ENCODE measurements around the gene SHC1.

The SHC1 gene, protein sequence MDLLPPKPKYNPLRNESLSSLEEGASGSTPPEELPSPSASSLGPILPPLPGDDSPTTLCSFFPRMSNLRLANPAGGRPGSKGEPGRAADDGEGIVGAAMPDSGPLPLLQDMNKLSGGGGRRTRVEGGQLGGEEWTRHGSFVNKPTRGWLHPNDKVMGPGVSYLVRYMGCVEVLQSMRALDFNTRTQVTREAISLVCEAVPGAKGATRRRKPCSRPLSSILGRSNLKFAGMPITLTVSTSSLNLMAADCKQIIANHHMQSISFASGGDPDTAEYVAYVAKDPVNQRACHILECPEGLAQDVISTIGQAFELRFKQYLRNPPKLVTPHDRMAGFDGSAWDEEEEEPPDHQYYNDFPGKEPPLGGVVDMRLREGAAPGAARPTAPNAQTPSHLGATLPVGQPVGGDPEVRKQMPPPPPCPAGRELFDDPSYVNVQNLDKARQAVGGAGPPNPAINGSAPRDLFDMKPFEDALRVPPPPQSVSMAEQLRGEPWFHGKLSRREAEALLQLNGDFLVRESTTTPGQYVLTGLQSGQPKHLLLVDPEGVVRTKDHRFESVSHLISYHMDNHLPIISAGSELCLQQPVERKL

DNA sequence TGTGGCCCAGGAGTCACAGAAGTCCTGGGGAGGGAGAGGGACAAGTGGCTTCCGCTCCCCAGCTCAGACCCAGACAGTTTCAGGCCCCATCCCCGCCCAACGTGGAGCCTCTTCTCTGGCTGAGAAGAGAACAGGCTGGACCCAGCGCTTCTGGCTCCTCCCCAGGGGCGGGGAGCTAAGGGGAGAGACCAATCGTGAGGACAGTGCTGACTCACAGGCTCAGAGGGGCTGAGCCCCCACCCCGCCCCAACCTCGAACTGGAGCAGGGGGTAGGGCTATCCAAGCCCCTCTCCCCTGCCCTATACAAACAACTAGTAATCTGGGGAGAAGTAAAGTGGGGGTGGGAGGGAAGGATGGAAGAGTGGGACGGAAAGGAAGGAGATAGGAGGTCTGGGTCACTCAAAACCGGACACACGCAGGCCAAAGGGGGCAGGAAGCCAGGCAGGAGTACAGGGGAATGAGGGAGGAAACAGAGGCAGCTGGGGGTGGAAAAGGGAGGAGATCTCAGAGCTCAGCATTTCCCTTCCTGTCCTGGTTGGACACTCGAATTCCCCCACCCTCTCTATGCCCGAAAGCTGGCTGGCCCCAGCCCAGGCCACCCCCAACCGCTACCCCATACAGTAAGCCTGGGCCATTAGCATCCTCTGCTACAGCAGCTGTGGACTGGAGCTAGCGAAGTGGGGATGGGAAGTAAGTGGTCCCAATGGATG lies at the start of gene SHC1:
Gene SHC1 (minus strand): TSS at position 117 of the 710 bp plus-strand sequence. CDS start 221 bp downstream, outside the sequence.
- DNase-seq: peak; percentile 47

DNA sequence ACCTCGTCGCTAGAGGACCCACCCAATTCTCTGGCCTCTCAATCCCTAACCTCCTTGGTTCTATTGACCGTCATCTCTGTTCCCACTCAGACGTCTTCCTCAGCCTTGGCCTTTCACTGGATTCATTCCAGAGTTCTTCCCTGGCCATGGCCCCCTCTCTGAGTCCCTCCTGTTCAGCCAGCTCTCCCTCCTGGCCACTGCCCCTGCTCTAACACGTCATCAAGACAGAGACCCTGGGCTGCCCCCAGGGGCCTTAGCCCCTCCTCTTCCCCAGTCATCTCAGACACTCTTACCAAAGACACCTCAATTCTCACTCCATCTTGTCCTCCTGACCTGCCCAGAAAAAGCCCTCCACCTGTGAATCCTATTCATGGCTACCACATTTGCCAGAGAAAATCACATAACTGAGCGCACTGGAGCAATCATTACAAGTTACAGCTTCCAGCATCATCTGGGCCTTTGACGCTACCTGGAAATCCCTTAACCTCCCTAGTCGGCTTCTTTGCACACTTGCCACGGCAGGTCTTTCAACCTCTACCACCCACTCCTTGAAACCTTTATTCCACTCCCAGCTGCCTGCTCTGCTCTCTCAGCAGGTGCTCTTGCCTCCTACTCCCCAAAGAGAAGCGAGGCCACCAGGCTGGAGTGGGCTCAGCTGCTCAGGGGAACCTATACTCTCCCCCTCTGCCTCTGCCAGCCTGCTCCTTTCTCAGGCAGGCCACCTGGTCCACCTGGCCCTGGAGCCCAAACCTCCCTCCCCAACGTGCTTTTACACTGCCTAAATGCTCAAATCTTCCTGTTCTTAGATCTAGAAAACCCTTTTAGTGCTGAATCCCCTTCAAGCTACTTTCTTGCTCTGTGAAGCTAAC lies 49.1 kb upstream of the SHC1 start:
- DNase-seq: no peak

DNA sequence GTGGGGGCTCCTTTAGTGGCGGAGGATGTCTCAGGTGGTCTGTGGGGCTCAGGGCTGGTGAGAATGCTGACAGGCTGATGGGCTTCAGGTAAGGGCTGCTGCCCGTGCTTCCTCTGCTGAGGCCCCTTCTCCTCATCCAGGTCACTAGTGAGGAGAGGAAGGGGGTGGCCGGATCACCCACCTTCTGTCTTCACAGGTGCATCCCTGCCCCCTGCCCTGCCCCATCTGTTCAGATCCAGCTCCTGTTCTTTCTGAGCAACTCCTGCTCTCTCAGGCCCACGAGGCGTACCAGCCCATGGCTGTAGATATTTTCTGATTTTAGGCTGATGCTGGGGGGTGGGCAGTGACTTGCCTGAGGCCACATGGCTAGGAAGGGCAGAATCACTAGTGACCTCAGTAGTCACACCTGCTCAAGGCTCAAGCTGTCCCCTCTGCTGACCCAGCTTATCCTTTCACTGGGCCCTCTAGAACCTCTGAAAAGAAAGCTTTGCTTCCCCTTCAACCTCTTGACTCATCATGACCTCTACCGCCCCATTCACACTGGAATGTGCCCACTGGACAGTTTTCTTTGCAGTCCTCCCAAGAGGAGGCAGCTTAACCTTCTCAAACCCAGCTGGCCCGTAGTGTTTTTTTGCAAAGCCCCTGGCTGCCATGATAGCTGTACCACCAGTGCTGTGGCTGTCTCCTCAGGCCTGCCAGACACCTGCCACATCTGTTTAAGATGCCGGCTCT lies 48.2 kb upstream of the SHC1 start:
- DNase-seq: no peak

DNA sequence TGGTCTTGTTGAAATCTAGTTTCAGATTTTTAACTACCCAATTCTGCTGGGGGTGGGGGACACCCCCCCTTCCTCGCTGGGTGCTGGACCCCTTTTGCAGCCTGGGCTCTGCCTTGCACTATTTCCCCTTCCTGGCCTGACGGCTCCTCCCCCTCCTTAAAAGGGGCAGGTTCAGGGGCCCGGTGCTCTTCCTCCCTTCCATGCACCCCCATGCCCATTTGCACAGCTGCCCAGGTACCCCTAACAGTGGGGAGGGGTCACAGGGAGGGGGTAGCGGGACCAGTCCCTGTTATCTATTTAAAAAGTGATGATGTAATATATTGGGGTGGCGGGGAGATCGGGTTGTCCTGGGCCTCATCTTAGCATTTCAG lies 47.4 kb upstream of the SHC1 start:
- DNase-seq: no peak

DNA sequence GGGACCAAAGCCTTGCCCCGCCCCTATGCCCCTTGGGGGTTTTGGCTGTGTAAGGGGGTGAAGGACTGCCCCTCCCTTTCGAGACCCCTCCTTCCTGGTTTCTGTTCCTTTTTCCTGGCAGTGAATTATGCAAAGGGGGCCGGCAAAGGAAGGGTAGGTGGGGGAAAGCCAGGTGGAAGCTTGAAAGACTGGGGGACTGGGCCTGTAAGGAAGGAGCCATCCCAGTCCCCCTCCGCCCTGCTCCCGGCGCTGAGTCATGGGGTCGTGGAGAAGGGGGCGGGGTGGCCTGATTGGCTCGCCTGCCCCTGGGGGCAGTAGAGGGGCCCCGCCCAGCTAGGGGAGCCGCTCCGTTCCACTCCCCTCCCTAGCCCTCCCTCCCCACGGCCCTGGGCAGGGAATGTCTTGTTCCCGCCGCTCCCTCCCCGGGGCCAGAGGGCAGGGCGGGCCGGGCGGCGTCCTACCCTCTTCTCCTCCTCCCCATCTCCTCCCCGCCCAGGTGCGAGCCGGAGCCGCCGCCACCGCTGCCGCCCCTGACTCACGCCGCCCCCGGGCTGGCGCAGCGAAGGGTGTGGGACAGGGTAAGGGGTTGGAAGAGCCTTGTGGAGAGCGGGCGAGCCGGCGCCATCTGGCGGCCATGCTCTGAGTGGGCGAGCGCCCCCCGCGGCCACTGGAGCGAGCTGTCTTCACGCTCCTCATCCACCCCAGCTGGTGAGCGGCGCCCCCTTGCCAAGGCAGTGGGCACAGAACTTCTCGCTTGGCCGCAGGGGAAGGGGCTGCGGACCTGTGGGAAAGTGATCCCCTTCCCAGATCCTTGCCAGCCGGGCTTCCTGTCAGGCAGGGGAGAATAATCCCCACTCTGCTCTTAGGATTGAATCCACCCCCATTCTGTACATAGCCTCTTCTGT lies 46.7 kb upstream of the SHC1 start:
- peak; percentile 91 for DNase-seq

DNA sequence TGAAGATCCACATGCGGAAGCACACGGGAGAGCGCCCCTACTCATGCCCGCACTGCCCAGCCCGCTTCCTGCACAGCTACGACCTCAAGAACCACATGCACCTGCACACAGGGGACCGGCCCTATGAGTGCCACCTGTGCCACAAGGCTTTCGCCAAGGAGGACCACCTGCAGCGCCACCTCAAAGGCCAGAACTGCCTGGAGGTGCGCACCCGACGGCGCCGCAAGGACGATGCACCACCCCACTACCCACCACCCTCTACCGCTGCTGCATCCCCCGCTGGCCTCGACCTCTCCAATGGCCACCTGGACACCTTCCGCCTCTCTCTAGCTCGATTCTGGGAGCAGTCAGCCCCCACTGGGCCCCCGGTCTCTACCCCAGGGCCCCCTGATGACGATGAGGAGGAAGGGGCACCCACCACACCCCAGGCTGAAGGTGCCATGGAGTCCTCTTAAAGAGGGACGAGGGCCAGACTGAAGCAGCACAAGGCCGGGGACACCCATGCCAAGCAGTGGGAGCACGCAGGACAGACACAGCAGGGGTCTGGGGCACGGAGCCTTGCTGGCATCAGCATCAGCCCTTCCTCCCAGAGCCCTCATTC lies 45.8 kb upstream of the SHC1 start:
- DNase-seq: no peak

DNA sequence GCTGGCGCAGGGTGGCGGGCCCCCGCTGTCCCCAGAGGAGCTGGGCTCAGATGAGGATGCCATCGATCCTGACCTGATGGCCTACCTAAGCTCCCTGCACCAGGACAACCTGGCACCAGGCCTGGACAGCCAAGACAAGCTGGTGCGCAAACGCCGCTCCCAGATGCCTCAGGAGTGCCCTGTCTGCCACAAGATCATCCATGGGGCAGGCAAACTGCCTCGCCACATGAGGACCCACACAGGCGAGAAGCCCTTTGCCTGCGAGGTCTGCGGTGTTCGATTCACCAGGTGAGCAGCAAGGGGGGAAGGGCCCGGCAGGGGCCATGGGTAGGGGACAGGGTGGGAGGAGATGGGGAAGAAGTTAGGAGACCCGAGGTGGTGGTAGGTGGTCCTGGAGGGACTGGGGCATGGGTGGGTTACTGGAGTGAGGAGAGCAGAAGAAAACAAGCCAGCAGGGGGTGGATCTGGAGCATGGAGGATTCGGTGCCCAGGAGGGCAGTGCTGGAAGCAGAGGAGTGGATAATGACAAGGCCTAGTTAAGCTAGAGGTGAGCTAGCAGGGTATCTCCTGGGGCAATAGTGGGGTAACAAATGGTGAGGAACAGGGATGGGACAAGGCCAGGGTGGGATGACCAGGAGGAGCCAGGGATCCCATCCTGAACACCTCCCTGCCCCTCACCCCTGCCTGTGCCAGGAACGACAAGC lies 45.1 kb upstream of the SHC1 start:
- no peak for DNase-seq

DNA sequence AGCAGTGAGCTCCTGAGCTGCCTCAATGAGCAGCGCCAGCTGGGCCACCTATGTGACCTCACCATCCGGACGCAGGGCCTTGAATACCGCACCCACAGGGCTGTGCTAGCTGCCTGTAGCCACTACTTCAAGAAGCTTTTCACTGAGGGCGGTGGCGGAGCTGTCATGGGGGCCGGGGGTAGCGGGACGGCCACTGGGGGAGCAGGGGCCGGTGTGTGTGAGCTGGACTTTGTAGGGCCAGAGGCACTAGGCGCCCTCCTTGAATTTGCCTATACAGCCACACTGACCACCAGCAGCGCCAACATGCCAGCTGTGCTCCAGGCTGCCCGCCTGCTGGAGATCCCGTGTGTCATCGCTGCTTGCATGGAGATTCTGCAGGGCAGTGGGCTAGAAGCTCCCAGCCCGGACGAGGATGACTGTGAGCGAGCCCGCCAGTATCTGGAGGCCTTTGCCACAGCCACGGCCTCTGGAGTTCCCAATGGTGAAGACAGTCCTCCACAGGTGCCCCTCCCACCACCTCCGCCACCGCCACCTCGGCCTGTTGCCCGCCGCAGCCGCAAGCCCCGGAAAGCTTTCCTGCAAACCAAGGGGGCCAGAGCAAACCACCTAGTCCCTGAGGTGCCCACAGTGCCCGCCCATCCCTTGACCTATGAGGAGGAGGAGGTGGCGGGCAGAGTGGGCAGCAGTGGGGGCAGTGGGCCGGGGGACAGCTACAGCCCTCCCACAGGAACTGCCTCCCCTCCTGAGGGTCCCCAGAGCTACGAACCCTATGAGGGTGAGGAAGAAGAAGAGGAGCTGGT lies 44.4 kb upstream of the SHC1 start:
- no peak for DNase-seq

DNA sequence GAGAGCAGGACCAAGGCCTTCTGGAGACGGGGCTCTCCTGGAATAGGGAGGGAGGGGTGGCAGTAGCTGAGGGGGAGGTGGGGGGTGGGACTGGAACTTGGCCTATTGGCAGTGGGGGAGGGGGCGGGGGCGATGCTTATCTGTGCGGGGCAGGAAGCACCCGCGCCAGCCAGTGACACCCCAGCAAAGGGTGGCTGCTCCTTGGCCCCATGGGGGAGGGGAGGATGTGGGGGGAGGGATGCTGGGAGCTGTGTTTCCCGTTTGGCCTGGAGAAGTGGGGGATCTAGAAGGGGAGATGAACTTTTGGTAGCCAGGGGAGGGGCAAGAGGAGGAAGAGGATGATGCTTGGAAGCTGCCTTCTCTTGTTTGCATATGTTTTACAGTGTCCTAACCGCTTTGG lies 43.1 kb upstream of the SHC1 start:
- peak; percentile 30 for DNase-seq

DNA sequence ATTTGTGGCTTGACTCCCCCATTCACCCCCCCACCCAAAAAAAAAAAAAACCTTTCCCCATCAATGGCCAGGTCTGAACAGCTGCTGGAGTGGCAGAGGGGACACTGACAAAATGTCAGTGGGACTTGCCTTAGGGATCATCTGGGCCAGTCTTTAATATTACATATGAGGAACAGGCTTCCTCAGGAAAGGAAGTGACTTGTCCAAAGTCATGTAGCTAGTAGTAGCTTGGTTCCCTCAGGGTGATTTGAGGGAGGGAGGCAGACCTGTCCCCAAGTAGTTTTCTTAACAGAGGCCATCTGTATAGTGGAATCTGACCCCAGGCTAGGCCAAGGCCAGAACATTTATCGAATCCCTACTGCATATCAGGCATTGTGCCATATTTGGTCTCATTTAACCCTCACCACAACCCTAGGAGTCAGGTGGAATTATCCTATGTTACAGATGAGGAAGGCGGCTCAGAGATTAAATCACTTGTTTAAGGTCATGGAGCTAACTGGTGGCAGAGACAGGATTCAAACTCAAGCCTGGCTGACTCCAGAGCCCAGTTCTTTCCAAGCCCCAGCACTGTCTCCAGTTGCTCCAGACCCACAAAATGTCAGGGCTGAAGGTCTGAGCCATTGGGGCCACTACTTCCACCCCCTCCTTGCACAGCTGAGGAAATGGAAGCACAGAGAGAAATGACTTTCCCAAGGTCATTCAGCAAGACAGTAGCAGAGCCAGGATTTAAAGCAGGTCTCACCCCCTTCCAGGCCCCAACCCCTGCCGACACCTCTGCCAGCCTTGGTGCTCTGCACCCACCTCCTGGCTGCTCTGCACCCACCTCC lies 42.4 kb upstream of the SHC1 start:
- peak; percentile 15 for DNase-seq

DNA sequence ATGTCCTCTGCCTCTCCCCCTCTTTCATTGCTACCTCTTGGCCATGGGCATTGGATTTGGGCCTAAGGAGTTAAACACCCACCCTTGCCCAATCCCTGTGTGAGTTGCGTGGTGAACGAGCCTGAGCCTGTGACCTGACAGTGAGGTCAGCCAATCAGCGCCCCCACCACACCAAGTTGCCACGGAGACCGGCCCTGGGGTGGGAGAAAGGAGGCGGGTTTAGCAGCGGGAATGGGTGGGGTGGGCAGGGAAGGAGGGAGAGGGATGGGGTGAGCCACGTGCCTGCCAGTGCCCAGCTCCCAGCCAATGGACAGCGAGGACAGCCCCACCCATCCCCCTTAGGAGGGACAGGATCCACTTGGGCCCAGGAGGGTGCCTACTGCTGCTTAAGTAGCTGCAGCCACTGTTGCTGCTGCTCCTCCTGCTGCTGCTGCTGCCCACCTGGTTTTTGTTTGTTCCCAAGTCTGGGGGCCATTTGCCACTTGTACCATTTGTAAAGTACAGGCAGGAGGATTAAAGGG lies 41.5 kb upstream of the SHC1 start:
- DNase-seq: peak; percentile 38

DNA sequence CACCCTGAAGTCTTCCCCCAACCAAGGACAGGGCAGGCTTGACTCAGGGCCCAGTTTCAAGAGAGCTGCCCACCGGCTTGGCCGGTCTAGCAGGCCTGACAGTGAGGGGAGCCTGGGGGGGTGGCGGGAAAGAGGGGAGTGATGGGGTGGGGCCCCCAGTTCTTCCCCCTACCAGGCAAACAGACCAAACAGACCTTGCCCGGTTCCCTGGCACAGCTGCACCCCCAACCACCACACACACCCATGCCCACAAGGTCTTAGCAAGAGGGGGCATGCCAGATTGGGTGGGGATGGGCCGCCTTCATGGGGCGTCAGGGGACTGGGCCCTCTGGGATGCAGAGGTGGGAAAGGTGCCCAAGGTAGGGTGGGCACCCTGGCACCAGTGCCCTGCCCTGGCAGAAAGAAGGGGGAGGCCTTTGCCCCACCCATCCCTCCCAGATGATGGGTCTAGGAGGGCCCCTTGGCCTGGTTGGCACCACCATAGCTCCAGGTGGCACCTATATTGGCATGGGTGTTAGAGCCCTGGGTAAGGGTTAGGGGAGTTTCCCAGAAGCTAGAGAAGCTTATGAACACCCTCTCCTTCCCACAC lies 41.0 kb upstream of the SHC1 start:
- no peak for DNase-seq

DNA sequence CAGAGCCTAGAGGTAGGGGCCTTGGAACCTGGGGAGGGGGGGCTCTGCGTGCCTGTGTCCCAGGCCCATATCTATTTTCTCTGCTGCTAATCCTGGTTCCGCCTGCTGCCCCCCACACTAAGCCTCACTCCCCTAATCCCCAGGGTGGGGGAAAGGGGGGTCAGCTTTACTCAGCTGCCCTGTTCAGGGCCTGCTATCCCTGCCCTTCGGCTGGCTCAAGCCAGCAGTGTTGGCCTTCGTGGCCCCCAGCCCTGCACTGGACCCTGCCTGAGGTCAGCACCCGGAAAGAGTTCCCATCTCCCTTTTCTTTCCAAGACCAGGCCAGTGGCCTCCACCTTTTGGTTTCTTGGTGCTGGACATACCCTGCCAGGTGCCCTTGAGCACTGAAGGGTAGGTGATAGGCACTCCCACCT lies 40.5 kb upstream of the SHC1 start:
- DNase-seq: no peak

DNA sequence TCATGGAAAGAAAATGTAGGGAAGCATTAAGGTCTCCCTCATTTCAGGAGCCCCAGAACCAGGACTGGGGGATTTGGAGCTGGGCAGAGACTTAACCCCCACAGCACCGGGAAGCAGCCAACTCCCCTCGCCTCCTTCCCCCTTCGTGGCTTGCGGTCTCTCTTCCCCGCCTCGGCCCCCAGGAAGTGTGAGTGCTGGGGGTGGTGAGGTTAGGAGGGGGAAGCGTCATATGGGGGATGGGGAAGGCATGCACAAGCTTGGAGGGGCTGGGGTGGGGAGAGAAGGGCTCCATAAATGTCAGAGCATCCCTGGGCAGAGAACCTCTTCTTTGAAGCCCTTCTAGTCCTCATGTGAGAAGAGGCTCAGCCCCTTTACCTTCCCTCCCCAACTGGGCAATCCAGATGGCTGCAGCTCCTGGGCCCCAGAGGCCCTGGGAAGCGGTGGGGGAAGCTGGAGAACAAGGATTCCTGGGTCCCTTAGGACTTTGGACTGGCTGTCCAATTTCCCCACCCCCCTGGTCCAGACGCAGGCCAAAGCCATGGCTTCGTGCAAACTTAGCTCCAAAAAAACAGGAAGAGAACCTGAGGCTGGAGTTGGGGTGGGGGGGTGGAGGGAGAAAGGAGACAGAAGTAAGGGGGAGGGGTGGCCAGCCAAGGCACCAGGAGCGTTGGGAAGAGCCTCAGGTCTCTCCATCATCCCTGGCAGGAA lies 39.8 kb upstream of the SHC1 start:
- DNase-seq: peak; percentile 42

DNA sequence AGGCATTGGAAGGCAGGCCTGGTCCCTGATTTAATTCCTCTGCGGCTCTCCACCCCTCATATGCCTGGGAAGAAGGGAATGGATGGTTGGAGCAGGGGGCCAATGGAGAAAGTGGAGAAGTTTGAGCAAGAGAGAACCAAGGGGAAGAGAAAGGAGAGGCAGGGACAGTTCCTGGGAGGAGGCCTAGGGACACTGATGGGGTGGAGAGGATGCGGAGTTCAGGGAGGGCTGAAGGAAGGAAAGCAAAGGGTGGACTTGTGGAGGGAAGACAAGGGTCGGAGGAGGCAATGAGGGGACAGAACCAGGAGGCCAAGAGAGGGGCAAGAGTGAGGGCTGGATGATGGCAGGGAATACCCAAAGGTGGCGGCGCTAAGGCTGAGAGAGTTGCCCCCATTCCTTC lies 39.2 kb upstream of the SHC1 start:
- DNase-seq: no peak

DNA sequence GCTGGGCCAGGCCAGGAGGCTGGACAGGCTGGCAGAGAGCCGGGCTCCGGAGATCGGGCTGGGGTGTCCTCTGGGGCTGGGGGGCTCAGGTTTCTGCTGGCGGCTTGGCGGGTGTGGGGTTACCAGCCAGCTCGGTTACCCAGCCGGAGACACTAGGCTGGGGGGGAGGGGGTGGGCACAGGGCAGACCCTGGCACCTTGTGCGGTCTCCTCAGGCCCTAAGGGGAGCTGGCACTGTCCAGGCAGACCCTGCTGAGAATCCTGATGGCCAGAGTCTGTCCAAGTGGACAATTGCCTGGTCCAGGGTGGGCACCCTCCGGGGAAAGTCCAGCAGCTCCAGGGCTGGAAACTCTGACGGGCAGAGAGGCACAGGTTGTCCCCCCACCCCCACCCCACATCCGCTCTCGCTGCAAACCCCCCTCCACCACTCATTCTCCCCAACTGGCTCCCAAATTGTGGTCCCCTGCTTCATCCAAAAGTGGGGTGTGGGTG lies 38.7 kb upstream of the SHC1 start:
- peak; percentile 42 for DNase-seq

Measured in stimulated activated CD4-positive, alpha-beta T cell treated with anti-CD3 and anti-CD28 coated beads, Interleukin-4, amount 100 ng/mL, for 24 hours (primary cell).